H1 (cell line): ENCODE results near the gene SH3YL1. TPM values are rescaled to one million over a fixed set of nuclear protein-coding genes. Genes with fewer than 3 reads are reported as not detected.

Experiments used
- CTCF ChIA-PET: fragments of 300-600 bp; sonication (Branson Sonifier 250); formaldehyde crosslinking; loops from one replicate; lab custom pipeline; 2021; ENCODE audit not compliant: partially characterized antibody; lab: Charles Lee
- POLR2A ChIA-PET: fragments of 300-600 bp; sonication (Branson Sonifier 250); formaldehyde crosslinking; loops from one replicate; lab custom pipeline; 2021; ENCODE audit warnings: inconsistent platforms; ENCODE audit not compliant: partially characterized antibody; lab: Charles Lee
- DNase-seq, 2 experiments: peaks; one replicate each; pipeline versions ENCODE4 v3.0.0 to v3.0.0-alpha.2; 2010 to 2022; ENCODE audit warnings: low spot score in 2 of 2, low read depth in 1 of 2, mixed read lengths in 1 of 2
- FAIRE-seq: peaks from 2 replicates; lab custom pipeline; 2011; peaks lifted over from hg19 to GRCh38; lab: Jason Lieb, UNC
- H2AFZ ChIP-seq: 2 replicates; pipeline ENCODE4 v1.8.1; 2012; ENCODE audit warnings: low read length, inconsistent platforms
- H2AK5ac ChIP-seq: 2 replicates; pipeline ENCODE4 v1.6.1; 2013; ENCODE audit warnings: low read depth, low read length
- H2BK120ac ChIP-seq: replicated peaks from 2 replicates; pipeline ENCODE3; 2013; ENCODE audit warnings: low read depth, low read length, inconsistent platforms
- H2BK12ac ChIP-seq: 2 replicates; pipeline ENCODE4 v1.6.1; 2013; ENCODE audit warnings: low read depth, low read length
- H2BK15ac ChIP-seq: 2 replicates; pipeline ENCODE4 v1.6.1; 2013; ENCODE audit warnings: low read length
- H2BK20ac ChIP-seq: 2 replicates; pipeline ENCODE4 v1.6.1; 2013; ENCODE audit warnings: low read length
- H2BK5ac ChIP-seq: 2 replicates; pipeline ENCODE4 v1.6.1; 2013; ENCODE audit warnings: low read depth, low read length
- H3K14ac ChIP-seq: 2 replicates; pipeline ENCODE4 v1.6.1; 2013; ENCODE audit warnings: inconsistent platforms; ENCODE audit not compliant: insufficient read length
- H3K18ac ChIP-seq: 2 replicates; pipeline ENCODE4 v1.6.1; 2013; ENCODE audit warnings: low read length; ENCODE audit errors: extremely low read depth
- H3K23ac ChIP-seq: 2 replicates; pipeline ENCODE4 v1.6.1; 2013; ENCODE audit warnings: inconsistent platforms; ENCODE audit not compliant: insufficient read length
- H3K23me2 ChIP-seq: 2 replicates; pipeline ENCODE4 v1.6.1; 2013; ENCODE audit warnings: low read depth, low read length
- H3K27ac ChIP-seq: 2 replicates; pipeline ENCODE4 v1.6.1; 2011; ENCODE audit warnings: low read depth, low read length, inconsistent platforms
- H3K27me3 ChIP-seq, 4 experiments: replicated peaks in 1 of 4; 1 replicate in 1 of 4; 2 replicates in 3 of 4; pipeline versions ENCODE4 v1.6.1 to v1.8.1; 2011 to 2013; ENCODE audit warnings: low read length in 3 of 4, mild to moderate bottlenecking in 3 of 4, inconsistent platforms in 2 of 4, mixed read lengths in 2 of 4, moderate library complexity in 1 of 4; ENCODE audit not compliant: control insufficient read depth in 3 of 4, insufficient read depth in 3 of 4; ENCODE audit errors: extremely low read depth in 1 of 4
- H3K36me3 ChIP-seq, 4 experiments: 2 replicates each; pipeline versions ENCODE4 v1.6.1 to v1.8.1; 2011 to 2013; ENCODE audit warnings: mild to moderate bottlenecking in 4 of 4, low read length in 3 of 4, moderate library complexity in 2 of 4, control low read depth in 1 of 4, inconsistent platforms in 1 of 4; ENCODE audit not compliant: insufficient read depth in 4 of 4, control insufficient read depth in 2 of 4
- H3K4ac ChIP-seq: replicated peaks from 2 replicates; pipeline ENCODE3; 2013; ENCODE audit warnings: low read length, low read depth, mixed read lengths, inconsistent platforms; ENCODE audit not compliant: insufficient read length
- H3K4me1 ChIP-seq, 4 experiments: replicated peaks in 1 of 4; 1 replicate in 1 of 4; 2 replicates in 3 of 4; pipeline versions ENCODE4 v1.6.1 to v1.8.1; 2011 to 2013; ENCODE audit warnings: low read length in 3 of 4, inconsistent platforms in 2 of 4, mixed read lengths in 1 of 4; ENCODE audit not compliant: insufficient read depth in 4 of 4, control insufficient read depth in 3 of 4
- H3K4me2 ChIP-seq, 2 experiments: 2 replicates each; pipeline versions ENCODE4 v1.6.1 to v1.8.1; 2011 to 2013; ENCODE audit warnings: low read depth in 2 of 2, low read length in 2 of 2, control low read depth in 1 of 2, inconsistent platforms in 1 of 2, mild to moderate bottlenecking in 1 of 2; ENCODE audit not compliant: insufficient read depth in 1 of 2
- H3K4me3 ChIP-seq, 4 experiments: fragments of 200-600, 300-600 bp in 1 of 4; sonication (generic), shearing (Covaris generic), sonication (Bioruptor Twin) in 1 of 4; 2 replicates each; pipeline versions ENCODE4 v1.5.1 to v1.8.1; 2011 to 2016; ENCODE audit warnings: low read length in 4 of 4, low read depth in 3 of 4, control low read depth in 2 of 4, inconsistent platforms in 2 of 4, mild to moderate bottlenecking in 2 of 4, mixed read lengths in 1 of 4, moderate library complexity in 1 of 4; ENCODE audit not compliant: insufficient read depth in 2 of 4; ENCODE audit errors: extremely low read depth in 1 of 4
- H3K56ac ChIP-seq: replicated peaks from 2 replicates; pipeline ENCODE3; 2013; ENCODE audit warnings: low read depth, mild to moderate bottlenecking, mixed read lengths, low read length, inconsistent platforms; ENCODE audit not compliant: insufficient read length
- H3K79me1 ChIP-seq: 2 replicates; pipeline ENCODE4 v1.6.1; 2013; ENCODE audit warnings: low read depth, low read length, control low read depth
- H3K79me2 ChIP-seq, 2 experiments: 2 replicates each; pipeline versions ENCODE4 v1.6.1 to v1.8.1; 2012 to 2013; ENCODE audit warnings: low read length in 2 of 2, mild to moderate bottlenecking in 2 of 2, inconsistent platforms in 1 of 2; ENCODE audit not compliant: insufficient read depth in 2 of 2, control insufficient read depth in 1 of 2
- H3K9ac ChIP-seq, 4 experiments: replicated peaks in 1 of 4; 1 replicate in 1 of 4; 2 replicates in 3 of 4; pipeline versions ENCODE4 v1.6.1 to v1.8.1; 2011 to 2013; ENCODE audit warnings: low read depth in 3 of 4, low read length in 3 of 4, control low read depth in 2 of 4, mild to moderate bottlenecking in 2 of 4, moderate library complexity in 2 of 4, inconsistent platforms in 1 of 4; ENCODE audit errors: extremely low read depth in 1 of 4
- H3K9me3 ChIP-seq, 2 experiments: 2 replicates each; pipeline versions ENCODE4 v1.6.1 to v1.8.1; 2012 to 2013; ENCODE audit warnings: mild to moderate bottlenecking in 2 of 2, moderate library complexity in 2 of 2, control low read depth in 1 of 2, inconsistent platforms in 1 of 2, low read depth in 1 of 2, low read length in 1 of 2, mixed read lengths in 1 of 2; ENCODE audit not compliant: insufficient read depth in 2 of 2
- H4K20me1 ChIP-seq, 2 experiments: replicated peaks in 1 of 2; 2 replicates each; pipeline versions ENCODE3 to v1.8.1; 2011 to 2013; ENCODE audit warnings: inconsistent platforms in 2 of 2, low read length in 2 of 2, mild to moderate bottlenecking in 1 of 2; ENCODE audit not compliant: insufficient read depth in 2 of 2, control insufficient read depth in 1 of 2
- H4K5ac ChIP-seq: 2 replicates; pipeline ENCODE4 v1.6.1; 2013; ENCODE audit warnings: low read length, low read depth, mixed read lengths, inconsistent platforms; ENCODE audit not compliant: insufficient read length
- H4K8ac ChIP-seq: 2 replicates; pipeline ENCODE4 v1.8.0; 2013; ENCODE audit warnings: mild to moderate bottlenecking, moderate library complexity, low read length, inconsistent platforms; ENCODE audit not compliant: insufficient read depth; ENCODE audit errors: extremely low read depth
- H4K91ac ChIP-seq: replicated peaks from 2 replicates; pipeline ENCODE3; 2013; ENCODE audit warnings: low read length, mixed read lengths, inconsistent platforms; ENCODE audit not compliant: insufficient read length
- CREB1 ChIP-seq: IDR thresholded peaks from 2 replicates; pipeline ENCODE4 v1.6.1; 2012; ENCODE audit warnings: inconsistent platforms
- MAX ChIP-seq: IDR thresholded peaks from 2 replicates; pipeline ENCODE4 v1.6.1; 2012; ENCODE audit warnings: inconsistent platforms
- WGBS, 2 experiments: shearing (Covaris generic) in 1 of 2; methylation state at CpG; one replicate each; pipeline versions ENCODE4 v1.1.6 to v1.1.7; 2013 to 2015; ENCODE audit warnings: low lambda C conversion rate in 2 of 2, mixed read lengths in 2 of 2, inconsistent platforms in 1 of 2, low coverage in 1 of 2, missing lambda C conversion rate in 1 of 2; ENCODE audit not compliant: insufficient replicate concordance in 2 of 2, insufficient coverage in 1 of 2, insufficient read length in 1 of 2; ENCODE audit errors: extremely low coverage in 1 of 2, missing lambda C conversion rate in 1 of 2; 5-methylcytosine and 5-hydroxymethylcytosine counted together
- polyA plus RNA-seq, 7 experiments: library from polyadenylated mRNA; depleted of rRNA in 3 of 7; stranded (reverse) in 5 of 7; unstranded in 2 of 7; fragments of >200 nt in 5 of 7; fragments of 200-250 nt in 2 of 7; gene quantifications; 1 replicate in 5 of 7; 2 replicates in 1 of 7; 4 replicates in 1 of 7; pipeline versions ENCODE4 v1.2.1 to v1.2.3, GENCODE V29; 2011 to 2013; ENCODE audit warnings: missing spikeins in 2 of 7, mixed read lengths in 2 of 7
- total RNA-seq: library from RNA; stranded (reverse); fragmentation: NEBNext Ultra II Directional; extraction: Animal tissue kit (Norgen Biotek cat#: 25700); gene quantifications from 2 replicates; pipeline ENCODE4 v1.2.1, GENCODE V29; 2021

SH3YL1 gene
- total and polyA plus RNA-seq, 2 of the 8 experiments (the other 6 are each of a cell fraction or from before 2014, with no cell fraction given): 13.6 to 37.2 TPM

GRCh38 chr2:295090-295489 lies 31.3 kb upstream of the SH3YL1 start:
- CTCF ChIA-PET: no interaction called here
- Histone ChIP-seq H2AFZ (no peak overlapping the region), H2AK5ac (0 out of 2 replicates have a peak overlapping the region, but pooled peaks have one; percentile 39), H2BK15ac (no peak overlapping the region), H3K4me2 (no peak overlapping the region), H4K8ac (no peak overlapping the region), H3K79me1 (no peaks in the 10 kb centered on the region), H4K20me1 (peaks cover 0 to 3% of the 10 kb centered on the region in 2 experiments), H3K23me2 (no peaks in the 10 kb centered on the region), H3K79me2 (no peaks in the 10 kb centered on the region), H3K27me3 (peaks cover 0 to 6% (median 4%) of the 10 kb centered on the region in 4 experiments; a peak in 5 of 7 replicates), H4K91ac (no peak overlapping the region), H2BK5ac (no peak overlapping the region), H3K18ac (no peak overlapping the region), H3K56ac (no peak overlapping the region), H4K5ac (no peak overlapping the region), H3K27ac (no peak overlapping the region), H3K14ac (no peak overlapping the region), H3K4ac (no peak overlapping the region), H2BK120ac (no peak overlapping the region), H3K9ac (no peak overlapping the region), H3K36me3 (no peaks in the 10 kb centered on the region), H3K23ac (no peak overlapping the region), H3K4me1 (no peaks in the 10 kb centered on the region), H3K9me3 (peaks cover 0 to 4% of the 10 kb centered on the region in 2 experiments; a peak in 1 of 4 replicates), H3K4me3 (no peak overlapping the region), H2BK20ac (no peak overlapping the region), H2BK12ac (no peak overlapping the region)
- DNase-seq: no peak
- WGBS, 2 experiments: 91% methylated on average over 5 of the region's 5 CpGs; no CpG with 5 or more reads in 1 of the 2 experiments
- FAIRE-seq: no peak
- TF ChIP-seq MAX: no peak
- no peak for TF ChIP-seq CREB1
- POLR2A ChIA-PET: no interaction called here
